ENCODE data around the gene SLC22A23. TPM values are rescaled to one million over a fixed set of nuclear protein-coding genes. Genes with fewer than 3 reads are reported as not detected.

The SLC22A23 gene
- total and polyA plus RNA-seq, 2 donors (not counting 1 experiment from before 2014, with no cell fraction given), result 0.18 to 1.4 TPM

DNA sequence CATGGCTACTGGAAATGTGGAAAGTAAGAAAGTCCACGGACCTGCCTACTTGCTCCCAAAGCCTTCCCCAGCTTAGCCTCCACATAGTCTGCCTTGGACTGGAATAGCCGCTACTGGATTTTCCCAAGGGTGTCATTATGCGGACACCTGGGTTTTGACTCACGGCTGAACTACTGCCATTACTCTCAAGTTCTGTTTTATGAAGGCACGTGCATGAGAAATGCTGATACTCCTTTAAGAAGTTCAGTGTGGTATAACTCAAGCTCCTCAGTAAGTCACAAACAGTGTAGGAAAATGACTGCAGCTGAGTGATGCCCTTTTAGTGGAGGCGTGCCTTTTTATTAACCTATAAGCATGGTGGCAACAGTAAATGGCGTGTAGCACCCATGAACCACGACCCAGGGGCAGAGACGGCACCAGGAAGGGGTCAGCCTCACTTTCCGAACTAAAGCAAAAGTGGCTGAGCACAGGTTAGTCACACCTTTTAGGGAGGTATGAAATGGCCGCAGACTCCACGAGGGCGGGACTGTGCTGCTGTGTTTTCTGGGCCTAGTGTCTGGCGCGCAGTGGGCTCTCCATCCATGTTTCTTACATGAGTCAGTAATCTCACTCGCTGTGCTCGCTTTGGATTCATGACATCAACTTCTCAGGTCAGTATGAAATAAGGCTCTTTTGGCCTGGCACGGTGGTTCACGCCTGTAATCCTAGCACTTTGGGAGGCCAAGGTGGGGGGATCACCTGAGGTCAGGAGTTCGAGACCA is 174.2 kb downstream of the SLC22A23 start:
- Histone ChIP-seq H3K27ac (ENCODE audit: low read length in 2 of 2) (no peak overlapping the region), H4K20me1 (ENCODE audit: control insufficient read depth, insufficient read depth, low read length, poor library complexity, severe bottlenecking) (peaks cover 9% of the 10 kb centered on the region), H3K4me3 (ENCODE audit: control extremely low read depth in 1 of 5, extremely low read depth in 1 of 5, insufficient read depth in 1 of 5, low read depth in 2 of 5, low read length in 4 of 5) (no peak overlapping the region), H2AFZ (ENCODE audit: insufficient read depth, low read depth, low read length, poor library complexity, severe bottlenecking) (no peak overlapping the region), H3K79me2 (ENCODE audit: control insufficient read depth, insufficient read depth, low read length) (no peaks in the 10 kb centered on the region), H3K9ac (ENCODE audit: low read length) (no peak overlapping the region), H3K9me3 (ENCODE audit: control extremely low read depth in 1 of 3, control insufficient read depth in 2 of 3, insufficient read depth in 1 of 3, low read length in 2 of 3) (no peaks in the 10 kb centered on the region), H3K4me2 (replicated peaks; ENCODE audit: low read depth, low read length, poor library complexity, severe bottlenecking) (no peak overlapping the region), H3K4me1 (ENCODE audit: control insufficient read depth in 2 of 2, insufficient read depth in 2 of 2, low read length in 2 of 2) (peaks cover 0 to 3% of the 10 kb centered on the region in 2 donors), H3K27me3 (replicated peaks in 1 of 4; ENCODE audit: control extremely low read depth in 1 of 4, control insufficient read depth in 3 of 4, insufficient read depth in 4 of 4, low read length in 3 of 4) (no peaks in the 10 kb centered on the region), H3K36me3 (replicated peaks in 1 of 2; ENCODE audit: control extremely low read depth in 1 of 2, control insufficient read depth in 1 of 2, extremely low read depth in 1 of 2, insufficient read depth in 2 of 2, low read length in 1 of 2) (no peaks in the 10 kb centered on the region)
- TF ChIP-seq, protein P1, sequence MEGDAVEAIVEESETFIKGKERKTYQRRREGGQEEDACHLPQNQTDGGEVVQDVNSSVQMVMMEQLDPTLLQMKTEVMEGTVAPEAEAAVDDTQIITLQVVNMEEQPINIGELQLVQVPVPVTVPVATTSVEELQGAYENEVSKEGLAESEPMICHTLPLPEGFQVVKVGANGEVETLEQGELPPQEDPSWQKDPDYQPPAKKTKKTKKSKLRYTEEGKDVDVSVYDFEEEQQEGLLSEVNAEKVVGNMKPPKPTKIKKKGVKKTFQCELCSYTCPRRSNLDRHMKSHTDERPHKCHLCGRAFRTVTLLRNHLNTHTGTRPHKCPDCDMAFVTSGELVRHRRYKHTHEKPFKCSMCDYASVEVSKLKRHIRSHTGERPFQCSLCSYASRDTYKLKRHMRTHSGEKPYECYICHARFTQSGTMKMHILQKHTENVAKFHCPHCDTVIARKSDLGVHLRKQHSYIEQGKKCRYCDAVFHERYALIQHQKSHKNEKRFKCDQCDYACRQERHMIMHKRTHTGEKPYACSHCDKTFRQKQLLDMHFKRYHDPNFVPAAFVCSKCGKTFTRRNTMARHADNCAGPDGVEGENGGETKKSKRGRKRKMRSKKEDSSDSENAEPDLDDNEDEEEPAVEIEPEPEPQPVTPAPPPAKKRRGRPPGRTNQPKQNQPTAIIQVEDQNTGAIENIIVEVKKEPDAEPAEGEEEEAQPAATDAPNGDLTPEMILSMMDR (IDR thresholded peaks at IDR 0.05), result no peak
- no peak for TF ChIP-seq EZH2 (IDR thresholded peaks at IDR 0.05; ENCODE audit: borderline replicate concordance, insufficient read depth, low read depth, low read length, poor library complexity, severe bottlenecking)
- H3K27me3 Mint-ChIP-seq, result no peaks in the 10 kb centered on the region
- 97% methylated on average over 17 of the region's 20 CpGs for WGBS (ENCODE audit: insufficient coverage)
- DNase-seq (no peak), ATAC-seq (ENCODE audit: low read depth) (no peak)
- POLR2A ChIA-PET, result no interaction called here
- H3K4me3 Mint-ChIP-seq, result no peak overlapping the region
- peak overlapping the region; percentile 15 for H3K27ac Mint-ChIP-seq
- intact Hi-C loops (cut with micrococcal nuclease), result no loop called here
- H3K4me1 Mint-ChIP-seq, result peaks cover 2% of the 10 kb centered on the region
- CTCF ChIA-PET, result interaction anchor here (1.4 to 14.3 kb wide), 4 partner anchors 176 to 696 kb away, joined by 3 to 269 read pairs (median 6); no protein-coding TSS in a partner anchor
- no peaks in the 10 kb centered on the region for H3K9me3 Mint-ChIP-seq (ENCODE audit: insufficient read depth)
